Measurements from ENCODE around the gene TOR1B.
"Not testable (repeated sequence)": the region's sequence is repeated elsewhere in the genome, so short reads cannot be mapped to it uniquely, and the experiment has no call there.

The TOR1B gene

DNA sequence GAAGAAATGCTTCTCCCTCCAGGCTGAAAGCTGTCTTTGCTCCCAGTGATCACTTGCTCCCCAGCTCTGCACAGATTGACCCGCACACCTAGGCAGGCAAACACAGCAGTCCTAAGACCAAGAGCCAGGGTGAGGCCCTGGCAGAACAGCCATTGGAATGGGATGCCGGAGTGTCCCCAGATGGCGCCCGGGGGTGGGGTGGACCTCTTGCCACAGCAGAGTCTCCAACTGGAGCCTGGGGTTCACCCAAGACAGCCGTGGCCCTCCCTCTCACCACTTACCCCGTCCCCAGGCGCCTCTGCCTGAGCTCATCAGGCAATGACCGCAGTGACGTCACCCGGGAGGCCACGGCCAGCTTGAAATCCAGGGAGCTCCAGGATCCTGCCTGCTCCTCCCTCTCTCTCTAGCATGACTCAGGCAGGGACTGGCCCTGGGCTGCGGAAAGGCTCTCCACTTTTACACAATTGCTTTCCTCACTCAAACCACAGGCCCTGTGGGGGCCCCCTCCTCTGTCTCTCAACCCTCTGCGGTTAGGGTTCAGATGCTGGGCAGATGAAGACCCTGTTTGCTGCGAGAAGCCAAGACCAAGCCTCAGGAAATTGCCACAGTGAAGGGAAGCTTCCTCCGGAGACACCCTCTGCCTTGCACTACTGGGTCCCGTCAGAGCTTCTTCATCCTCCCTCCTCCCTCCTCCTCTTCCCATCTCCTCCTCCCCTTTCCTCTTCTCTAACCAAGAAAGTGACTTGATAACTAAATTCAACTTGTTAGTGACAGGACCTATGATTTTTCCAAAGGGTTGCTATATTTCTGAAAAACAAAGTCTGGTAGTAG is 25.8 kb upstream of the TOR1B start:
- peak; percentile 84 for DNase-seq

DNA sequence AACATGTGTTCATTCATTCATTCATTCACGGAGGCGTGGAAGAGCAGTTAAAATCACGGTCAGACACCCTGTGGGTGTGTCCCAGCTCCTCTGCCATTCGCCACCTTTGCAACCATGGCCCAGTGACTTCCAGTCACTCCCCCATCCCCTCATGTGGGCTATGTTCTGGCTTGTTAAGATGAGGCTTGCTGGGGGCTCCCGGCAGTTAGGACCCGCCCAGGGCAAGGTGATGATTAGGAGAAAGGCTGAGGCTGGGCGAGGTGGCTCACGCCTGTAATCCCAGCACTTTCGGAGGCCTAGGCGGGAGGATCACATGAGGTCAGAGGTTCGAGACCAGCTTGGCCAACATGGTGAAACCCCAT is 25.2 kb upstream of the TOR1B start:
- DNase-seq = no peak

DNA sequence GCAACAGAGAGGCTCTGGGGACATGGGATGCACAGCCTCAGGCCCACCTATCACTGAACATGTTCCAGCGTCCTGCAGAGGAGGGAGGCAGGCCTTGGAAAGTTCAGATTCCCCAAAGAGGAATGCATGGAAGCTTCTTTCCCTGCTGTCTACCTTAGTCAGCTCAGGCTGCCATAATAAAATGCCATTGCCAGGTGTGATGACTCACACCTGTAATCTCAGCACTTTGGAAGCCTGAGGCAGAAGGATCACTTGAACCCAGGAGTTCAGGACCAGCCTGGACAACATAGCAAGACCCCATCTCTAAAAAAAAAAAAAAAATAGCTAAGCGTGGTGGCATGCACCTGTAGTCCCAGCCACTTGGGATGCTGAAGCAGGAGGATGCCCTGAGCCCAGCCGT is 24.5 kb upstream of the TOR1B start:
- DNase-seq = no peak

DNA sequence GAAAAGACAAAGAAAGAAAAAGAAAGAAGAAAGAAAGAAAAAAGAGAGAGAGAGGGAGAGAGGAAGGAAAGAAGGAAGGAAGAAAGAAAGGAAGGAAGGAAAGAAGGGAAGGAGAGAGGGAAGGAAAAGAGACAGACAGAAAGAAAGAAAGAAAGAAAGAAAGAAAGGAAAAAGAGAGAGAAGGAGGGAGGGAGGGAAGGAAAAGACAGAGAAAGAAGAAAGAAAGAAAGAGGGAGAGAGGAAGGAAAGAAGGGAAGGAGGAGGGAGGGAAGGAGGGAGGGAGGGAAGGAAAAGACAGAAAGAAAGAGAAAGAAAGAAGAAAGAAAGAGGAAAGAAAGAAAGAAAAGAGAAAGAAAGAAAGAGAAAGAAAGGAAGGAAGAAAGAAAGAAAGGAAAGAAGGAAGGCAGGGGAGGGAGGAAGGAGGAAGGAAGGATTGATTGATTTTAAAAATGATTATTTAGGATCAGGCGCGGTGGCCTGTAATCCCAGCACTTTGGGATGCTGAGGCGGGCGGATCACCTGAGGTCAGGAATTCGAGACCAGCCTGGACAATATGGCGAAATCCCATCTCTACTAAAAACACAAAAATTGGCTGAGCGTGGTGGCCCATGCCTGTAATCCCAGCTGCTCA is 23.3 kb upstream of the TOR1B start:
- no peak for DNase-seq

DNA sequence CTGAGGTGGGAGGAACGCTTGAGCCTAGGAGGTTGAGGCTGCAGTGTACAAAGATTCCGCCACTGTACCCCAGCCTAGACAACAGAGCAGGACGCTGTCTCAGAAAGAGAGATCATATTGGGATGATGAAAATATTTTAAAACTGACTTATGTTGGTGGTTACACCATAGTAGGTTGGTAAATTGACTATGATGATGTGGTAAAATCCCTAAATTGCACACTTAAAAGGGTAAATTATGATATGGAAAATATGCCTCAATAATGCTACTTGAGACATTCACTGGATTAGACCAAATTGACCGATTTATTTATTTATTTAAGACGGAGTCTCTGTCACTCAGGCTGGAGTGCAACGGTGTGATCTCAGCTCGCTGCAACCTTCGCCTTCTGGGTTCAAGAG is 21.9 kb upstream of the TOR1B start:
- no peak for DNase-seq

DNA sequence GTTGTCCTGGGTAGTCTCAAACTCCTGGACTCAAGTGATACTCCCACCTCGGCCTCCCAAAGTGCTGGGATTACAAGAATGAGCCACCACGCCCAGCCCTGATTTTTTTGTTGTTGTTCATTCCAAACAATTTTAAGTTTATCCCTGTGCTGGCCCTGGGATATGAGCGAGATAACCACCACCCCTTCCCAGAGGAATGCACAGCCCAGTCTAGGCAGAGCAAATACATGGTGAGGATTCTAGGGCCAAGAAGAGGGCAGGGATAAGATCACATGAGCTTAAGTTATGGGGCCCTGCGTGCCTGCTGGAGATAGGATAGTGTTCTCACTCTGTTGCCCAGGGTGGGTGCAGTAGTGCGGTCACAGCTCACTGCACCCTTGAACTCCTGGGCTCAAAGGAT is 21.0 kb upstream of the TOR1B start:
- DNase-seq = no peak

DNA sequence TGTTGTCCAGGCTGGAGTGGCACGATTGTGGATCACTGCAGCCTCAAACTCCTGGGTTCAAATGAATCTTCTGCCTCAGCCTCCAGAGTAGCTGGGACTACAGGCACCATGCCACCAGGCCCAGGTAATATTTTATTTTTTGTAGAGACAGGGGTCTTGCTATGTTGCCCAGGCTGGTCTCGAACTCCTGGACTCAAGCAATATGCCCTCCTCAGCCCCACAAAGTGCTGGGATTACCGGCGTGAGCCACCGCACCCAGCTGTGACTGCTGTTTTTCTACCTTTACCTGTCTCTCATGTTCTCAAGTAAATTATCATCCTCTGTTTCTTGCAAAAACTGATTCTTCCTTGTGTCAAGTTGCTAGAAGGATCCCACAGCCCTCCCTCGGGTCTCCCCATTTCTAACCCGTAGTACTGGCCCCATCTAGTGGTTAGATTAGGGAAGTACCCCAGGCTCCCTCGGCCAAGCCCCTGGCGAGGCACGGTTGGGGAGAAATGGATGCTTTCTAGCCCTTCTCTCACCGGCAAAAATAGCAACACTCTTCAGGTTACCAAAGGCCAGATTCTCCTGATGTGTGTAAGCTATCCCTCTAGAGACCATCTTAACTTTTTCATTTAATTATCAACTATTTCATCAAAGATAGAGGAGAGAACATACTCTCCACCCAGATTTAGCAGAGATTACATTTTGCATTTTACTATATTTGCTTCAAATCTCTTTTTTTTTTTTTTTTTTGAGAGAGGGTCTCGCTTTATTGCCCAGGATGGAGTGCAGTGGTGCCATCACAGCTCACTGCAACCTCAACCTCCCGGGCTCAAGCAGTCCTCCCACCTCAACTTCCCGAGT is 19.2 kb upstream of the TOR1B start:
- peak; percentile 86 for DNase-seq

DNA sequence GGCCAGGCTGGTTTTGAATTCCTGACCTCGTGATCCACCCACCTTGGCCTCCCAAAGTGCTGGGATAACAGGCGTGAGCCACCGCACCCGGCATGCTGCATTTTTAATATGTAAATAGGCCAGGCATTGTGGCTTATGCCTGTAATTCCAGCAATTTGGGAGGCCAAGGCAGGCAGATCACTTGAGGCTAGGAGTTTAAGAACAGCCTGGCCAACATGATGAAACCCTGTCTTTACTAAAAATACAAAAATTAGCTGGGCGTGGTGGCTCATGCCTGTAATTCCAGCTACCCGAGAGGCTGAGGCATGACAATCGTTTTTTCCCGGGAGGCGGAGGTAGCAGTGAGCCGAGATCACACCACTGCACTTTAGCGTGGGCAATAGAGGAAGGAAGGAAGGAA is 18.0 kb upstream of the TOR1B start:
- not testable (repeated sequence) for DNase-seq

DNA sequence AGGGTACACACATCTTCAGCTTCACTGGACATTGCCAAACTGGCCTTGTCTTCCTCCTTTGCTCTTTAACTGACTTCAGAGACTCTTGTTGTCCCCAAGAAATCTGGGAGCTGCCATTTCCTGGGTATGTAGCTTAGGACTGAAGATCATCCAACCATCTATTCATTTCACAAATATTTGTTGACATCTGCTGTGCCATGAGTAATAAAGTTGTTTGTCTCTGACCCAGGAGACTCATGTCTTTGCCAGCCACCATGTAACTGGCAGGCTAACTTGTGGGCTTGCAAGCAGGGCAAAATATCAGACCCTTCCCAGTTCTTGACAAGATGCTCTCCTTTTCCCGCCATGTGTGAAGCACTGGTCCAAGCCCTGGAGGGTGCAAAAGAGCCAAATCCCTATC is 17.1 kb upstream of the TOR1B start:
- DNase-seq = no peak

DNA sequence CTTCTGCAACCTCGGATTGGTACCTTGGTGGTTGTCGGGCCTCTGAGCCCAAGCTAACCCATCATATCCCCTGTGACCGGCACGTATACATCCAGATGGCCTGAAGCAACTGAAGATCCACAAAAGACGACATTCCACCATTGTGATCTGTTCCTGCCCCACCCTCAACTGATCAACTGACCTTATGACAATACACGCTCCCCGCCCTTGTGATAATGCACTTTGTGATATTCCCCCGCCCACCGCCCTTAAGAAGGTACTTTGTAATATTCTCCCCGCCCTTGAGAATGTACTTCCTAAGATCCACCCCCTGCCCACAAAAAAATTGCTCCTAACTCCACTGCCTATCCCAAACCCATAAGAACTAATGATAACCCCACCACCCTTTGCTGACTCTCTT is 16.5 kb upstream of the TOR1B start:
- no peak for DNase-seq

DNA sequence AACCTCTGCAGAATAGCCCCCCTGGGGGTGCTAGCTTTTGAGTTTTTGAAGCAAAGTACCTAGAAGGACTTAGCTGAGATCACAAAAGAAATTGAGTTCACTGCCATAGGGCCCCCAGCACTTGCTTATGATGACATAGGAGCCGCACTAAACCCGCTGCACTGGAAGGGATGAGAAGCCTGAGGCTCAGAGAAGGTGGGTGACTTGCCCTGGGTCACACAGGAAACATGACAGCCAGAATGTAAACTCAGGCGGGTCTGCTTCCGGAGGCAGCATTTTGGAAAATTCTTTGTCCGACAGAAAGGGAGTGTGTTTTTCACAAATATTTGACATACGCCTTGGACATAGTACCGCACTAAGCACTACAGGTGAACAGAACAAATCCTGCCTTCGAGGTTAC is 8.4 kb upstream of the TOR1B start:
- no peak for DNase-seq

DNA sequence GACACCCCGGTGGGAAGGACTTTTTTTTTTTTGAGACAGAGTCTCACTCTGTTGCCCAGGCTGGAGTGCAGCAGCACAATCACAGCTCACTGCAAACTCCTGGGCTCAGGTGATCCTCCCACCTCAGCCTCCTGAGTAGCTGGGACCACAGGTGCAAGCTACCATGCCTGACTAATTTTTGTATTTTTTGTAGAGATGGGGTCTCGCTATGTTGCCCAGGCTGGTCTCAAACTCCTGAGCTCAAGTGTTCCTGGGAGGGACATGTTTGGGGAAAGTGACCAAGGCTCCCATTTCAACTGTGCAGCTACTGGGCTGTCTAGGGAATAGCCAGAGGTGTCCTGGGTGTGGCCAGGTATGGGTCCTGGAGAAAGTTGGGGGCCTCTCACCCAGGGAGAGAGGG is 7.0 kb upstream of the TOR1B start:
- not testable (repeated sequence) for DNase-seq

DNA sequence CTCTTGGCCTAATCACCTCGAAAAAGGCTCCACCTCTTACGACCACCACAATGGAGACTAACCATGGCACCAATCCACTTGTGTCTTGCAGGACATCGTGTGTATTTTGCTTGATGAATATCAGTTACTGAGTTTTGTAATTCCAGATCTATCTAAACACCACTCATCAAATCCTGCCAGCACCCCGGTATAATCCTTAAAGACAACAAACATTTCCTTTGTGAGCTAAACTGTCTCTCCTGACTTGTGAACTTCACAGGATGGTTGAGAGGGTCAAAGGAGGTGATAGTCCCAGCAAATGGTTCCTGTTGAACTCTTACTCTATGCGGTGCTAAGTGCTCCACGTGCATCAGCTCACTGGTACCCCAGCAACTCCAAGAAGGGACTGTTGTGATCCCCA is 4.0 kb upstream of the TOR1B start:
- DNase-seq = no peak

DNA sequence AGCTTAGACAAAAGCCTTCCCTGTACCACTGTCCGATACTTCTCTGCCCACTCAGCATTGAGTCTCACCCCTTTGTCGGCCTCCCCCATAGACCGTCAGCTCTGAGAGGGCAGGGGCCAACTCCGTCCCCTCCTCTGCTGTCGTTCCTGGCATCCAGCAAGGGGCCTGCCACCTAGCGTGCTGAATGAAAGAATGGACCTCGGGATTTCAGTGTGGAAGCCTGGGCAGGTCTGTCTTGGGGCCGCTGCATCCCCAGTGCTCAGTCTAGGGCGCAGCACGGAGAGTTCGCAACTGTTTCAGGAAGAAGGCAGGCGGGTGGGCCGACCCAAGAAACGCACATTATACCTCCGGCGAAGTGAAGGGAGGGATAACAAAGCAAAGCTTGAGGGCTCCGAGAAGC is 1.5 kb upstream of the TOR1B start:
- DNase-seq = no peak

DNA sequence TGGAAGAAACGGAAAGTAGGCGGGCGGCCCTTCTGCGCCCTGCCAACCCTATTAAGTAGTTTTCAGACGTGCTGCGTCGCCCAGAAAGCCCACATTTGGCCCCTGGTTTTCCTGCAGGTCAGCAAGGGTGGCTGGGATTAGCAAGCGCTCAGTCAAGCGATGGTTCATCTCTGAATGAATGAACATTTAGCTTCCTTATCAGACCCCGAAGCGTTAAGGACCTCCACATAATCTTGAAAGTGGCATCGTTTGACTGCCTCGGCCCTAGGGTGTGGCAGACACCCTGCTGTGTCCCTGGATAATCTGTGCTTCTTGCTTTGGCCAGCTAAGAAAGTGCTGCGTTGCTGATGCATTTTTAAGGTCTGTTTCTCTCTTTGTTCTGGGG is 684 bp downstream of the TOR1B start:
- DNase-seq = no peak

DNA sequence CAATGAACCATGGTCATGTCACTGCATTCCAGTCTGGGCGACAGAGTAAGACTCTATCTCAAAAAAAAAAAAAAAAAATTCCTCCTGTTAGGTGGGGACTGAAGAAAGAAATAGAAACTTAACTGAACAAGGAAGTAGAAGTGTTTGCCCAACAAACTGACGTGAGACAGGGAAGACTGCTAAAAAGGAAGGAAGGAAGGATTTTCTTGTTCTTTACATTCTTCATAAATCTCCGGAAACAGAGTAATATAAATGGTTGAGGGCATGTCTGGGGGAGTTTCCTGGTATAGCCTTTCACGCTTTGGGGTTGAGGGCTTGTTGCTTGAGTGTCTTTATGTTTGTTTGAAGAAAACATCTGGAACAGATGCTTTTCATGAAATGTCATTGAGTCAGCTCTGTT is 3.1 kb downstream of the TOR1B start:
- DNase-seq = no peak

DNA sequence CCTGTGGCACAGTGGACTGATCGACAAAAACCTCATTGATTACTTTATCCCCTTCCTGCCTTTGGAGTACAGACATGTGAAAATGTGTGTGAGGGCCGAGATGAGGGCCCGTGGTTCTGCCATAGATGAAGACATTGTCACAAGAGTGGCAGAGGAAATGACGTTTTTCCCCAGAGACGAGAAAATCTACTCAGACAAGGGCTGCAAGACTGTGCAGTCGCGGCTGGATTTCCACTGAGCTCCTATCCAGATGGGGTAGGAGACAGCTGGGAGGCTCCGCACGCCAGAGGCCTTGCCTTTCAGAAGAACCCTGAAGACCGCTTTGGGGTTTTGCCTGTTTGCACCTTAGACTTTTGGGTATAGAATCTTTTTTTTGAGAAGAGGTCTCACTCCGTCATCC is 6.4 kb downstream of the TOR1B start:
- no peak for DNase-seq

DNA sequence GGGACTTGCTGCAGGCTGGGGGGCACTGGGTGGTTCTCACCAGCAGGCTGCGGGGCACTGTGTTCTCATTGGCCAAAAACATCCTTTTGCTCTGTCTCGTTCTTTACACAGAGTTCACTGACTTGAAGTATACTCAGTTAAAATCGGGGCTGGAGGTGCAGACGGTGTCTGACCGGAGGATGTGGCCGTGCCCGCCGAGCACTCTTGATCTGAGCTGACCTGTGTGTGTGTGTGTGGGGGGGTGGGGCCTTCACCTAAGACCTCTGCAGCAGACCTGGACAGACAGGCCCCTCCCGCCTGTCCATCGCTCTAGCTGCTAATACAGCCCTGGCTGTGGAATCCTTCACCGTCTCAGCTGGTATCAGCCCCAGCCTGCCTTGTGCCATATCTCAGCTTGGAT is 7.1 kb downstream of the TOR1B start:
- DNase-seq = no peak

DNA sequence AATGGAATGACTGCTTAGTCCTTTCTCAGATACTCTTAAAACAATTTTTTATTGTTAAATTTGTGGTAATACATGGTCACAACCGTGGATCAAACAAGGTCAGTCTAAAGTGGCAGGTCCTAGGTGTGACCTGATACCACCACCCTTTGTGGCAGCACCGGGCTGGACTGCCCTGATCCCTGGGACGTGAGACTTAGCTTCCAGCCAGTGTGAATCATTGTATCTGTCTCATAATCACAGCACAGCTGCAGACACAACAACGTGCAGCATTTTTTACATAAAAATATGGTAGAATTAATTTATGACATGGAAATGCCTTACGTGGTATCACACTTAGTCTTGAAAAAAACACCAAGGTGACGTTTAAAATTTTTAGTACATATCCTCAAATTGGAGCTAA is 7.8 kb downstream of the TOR1B start:
- DNase-seq = no peak

DNA sequence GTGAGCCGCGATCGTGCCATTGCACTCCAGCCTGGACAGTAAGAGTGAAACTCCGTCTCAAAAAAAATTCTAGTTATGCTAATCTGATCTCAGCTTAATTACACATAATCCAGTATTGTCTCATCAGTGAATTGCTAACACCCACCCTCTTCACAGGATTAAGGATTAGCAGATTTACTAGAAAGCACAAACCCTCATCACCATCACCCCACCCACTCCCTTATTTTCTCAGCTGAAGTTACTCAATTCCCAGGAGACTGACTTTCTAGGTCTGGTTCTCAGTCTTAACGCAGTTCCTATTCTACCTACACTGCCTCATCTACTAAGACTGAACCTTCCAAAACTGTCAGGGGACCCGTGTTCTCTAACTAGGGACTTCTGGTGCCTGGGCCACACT is 9.0 kb downstream of the TOR1B start:
- no peak for DNase-seq

DNA sequence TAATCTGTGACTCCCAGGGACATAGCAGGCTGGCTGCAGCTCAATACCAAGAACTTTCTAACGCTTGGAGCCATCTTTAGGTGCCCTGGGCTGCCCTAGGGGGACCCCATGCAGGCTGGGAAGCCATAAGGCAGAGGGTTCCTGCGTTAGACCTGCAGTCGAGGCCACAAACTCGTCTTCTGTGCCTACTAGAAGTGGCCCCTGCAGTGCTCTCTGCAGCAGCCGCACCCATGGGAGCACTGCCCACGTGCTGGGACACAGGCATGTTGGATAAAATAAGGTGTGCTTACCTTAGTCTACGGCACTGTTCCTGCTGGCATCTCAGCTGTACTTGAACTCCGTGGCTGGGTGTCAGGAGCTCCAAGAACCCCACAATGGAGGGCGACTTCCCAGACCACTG is 9.4 kb downstream of the TOR1B start:
- no peak for DNase-seq

DNA sequence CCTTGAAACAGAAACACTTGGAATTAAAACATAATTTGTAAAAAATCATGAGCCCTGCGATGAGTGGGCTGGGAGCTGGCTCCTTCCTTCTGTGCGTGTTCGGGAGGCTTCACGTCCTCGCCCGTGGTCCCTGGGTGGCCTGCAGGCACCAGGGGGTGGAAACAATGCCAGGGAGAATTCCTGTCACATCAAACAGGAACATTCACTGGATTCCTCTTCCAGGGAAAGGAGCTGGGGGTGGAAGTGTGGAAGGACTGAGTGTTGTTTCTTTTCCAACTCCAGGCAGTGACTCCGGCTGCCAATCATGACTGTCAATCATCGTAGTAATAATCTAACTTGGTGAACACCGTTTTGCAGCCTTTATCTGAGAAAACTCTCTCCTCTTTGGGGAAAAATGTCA is 10.7 kb downstream of the TOR1B start:
- DNase-seq = no peak

DNA sequence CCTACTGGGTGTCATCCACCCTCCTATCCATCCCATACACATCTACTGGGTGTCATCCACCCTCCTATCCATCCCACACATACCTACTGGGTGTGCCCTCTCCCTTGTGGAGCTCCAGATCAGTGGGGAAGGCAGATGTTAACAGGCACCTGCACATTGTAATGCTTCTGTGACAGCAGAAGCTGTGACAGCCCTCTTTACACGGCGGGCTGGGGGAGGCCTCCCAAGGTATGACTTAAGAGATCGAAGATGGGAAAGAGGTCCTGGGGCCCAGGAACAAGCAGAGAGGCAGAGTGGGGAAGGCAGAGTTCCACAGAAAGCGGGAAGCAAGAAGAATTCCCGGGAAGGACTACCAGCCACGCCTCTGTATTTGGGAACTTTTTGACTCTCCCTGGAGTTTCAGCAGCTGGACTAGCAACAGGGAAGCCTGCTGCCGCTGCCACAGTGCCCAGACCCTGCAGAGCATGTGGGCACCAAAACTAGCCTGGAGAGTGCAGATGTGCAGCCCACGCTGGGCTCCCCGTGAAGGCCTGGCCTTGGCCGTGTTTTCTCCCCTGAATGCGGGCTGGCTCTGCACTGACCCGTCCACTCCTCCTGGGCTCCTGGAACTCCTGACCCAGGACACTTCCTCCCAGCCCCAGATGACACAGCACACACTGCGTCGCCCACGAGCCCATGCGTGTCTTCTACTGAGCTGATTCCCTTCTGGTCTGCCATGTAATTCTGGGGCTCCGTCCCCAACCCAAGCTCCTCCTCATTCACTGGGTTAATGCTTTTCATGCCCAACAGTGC is 11.6 kb downstream of the TOR1B start:
- no peak for DNase-seq
